Thyroid gland (tissue), 4 donors: ENCODE results near the gene FAM124B. TPM values are rescaled to one million over a fixed set of nuclear protein-coding genes. Genes with fewer than 3 reads are reported as not detected.

Experiments
- DNase-seq, 2 donors: peaks; one replicate each; pipeline ENCODE4 v3.0.0-alpha.2; 2019
- H3K27ac ChIP-seq, 3 donors: fragments of 200-600 bp; sonication (generic); 1 replicate in 2 of 3; 2 replicates in 1 of 3; pipeline ENCODE4 v1.5.1; 2016 to 2019; ENCODE audit warnings: mild to moderate bottlenecking in 1 of 3, moderate library complexity in 1 of 3
- H3K27me3 ChIP-seq: fragments of 200-600 bp; sonication (generic); one replicate; pipeline ENCODE4 v1.5.1; 2019
- H3K36me3 ChIP-seq, 2 donors: fragments of 200-600 bp; sonication (generic); one replicate each; pipeline ENCODE4 v1.5.1; 2016 to 2019
- H3K4me1 ChIP-seq, 2 donors: fragments of 200-600 bp; sonication (generic); one replicate each; pipeline ENCODE4 v1.5.1; 2017 to 2019
- H3K4me3 ChIP-seq, 3 donors: fragments of 200-600 bp; sonication (generic); replicated peaks in 1 of 3; 1 replicate in 2 of 3; 2 replicates in 1 of 3; pipeline ENCODE4 v1.5.1; 2016; ENCODE audit warnings: mild to moderate bottlenecking in 1 of 3
- H3K9me3 ChIP-seq: fragments of 200-600 bp; sonication (generic); one replicate; pipeline ENCODE4 v1.5.1; 2017
- POLR2A ChIP-seq, 2 donors: fragments of 450-650 bp; IDR thresholded peaks; one replicate each; pipeline ENCODE4 v1.6.1; 2017; ENCODE audit warnings: antibody characterized with exemption in 2 of 2, mild to moderate bottlenecking in 2 of 2, moderate library complexity in 1 of 2
- WGBS, 2 donors: methylation state at CpG; one replicate each; pipeline ENCODE4 v1.1.5; 2017; 5-methylcytosine and 5-hydroxymethylcytosine counted together
- intact Hi-C: fragments of 100-400 bp; cut with DNase I; formaldehyde crosslinking; loops from one replicate; pipeline ENCODE4 v1.15.1; 2023
- total RNA-seq, 4 donors: library from RNA; depleted of rRNA; stranded (reverse); fragments of >200 nt; gene quantifications; one replicate each; pipeline ENCODE4 v1.2.3, GENCODE V29; 2016
- TF ChIP-seq, protein P1 (sequence below), 6 experiments: fragments of 200-600 bp in 3 of 6; fragments of 450-650 bp in 3 of 6; sonication (generic) in 3 of 6; IDR thresholded peaks; one replicate each; pipeline ENCODE4 v1.5.1; 2016 to 2019; ENCODE audit warnings: antibody characterized with exemption in 6 of 6, mild to moderate bottlenecking in 2 of 6, inconsistent platforms in 1 of 6, moderate library complexity in 1 of 6

The FAM124B gene
- total RNA-seq, 4 donors from 2014 or later: 0.88 to 2.7 (median 1.3) TPM

DNA sequence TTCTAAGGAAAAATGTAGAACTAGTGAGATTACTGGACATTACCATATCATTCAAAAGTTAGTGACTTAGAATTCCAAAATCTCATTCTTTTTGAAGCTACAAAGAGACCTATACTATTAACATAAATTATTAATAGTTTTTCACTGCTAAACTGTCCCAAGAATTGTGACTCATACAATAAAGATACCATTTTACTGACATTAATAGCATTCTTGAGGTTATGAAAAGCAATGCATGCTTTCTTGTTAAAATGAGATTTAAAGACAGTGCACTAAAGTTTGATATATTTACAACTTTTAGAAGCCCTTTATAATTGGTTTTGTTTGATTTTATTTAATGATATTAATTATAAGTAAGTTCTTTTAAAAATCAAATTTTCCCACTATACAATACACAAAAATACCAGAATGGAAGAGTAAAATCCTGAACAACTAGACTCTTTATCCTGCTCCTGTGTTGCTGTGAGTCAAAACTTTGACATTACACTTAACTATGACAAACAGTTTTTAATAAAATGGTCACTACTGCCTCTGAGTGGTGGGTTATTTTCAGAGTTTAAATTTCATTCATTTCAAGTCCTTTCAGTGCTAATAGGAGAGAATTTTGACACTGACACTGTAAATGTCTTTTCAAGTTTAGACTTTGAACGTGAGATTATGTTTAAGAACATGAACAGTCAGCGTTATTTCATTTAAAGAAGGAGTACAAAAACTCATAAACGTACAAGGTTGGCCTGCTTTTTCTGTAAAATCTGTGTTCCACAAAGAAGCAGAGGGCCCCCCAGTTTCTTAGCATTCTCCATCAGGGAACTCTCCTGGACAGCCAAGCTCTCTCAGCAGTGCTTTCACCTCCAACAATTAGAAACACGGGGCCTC is 54.5 kb downstream of the FAM124B start:
- H3K9me3 ChIP-seq: no peaks in the 10 kb centered on the region
- TF ChIP-seq, protein P1, sequence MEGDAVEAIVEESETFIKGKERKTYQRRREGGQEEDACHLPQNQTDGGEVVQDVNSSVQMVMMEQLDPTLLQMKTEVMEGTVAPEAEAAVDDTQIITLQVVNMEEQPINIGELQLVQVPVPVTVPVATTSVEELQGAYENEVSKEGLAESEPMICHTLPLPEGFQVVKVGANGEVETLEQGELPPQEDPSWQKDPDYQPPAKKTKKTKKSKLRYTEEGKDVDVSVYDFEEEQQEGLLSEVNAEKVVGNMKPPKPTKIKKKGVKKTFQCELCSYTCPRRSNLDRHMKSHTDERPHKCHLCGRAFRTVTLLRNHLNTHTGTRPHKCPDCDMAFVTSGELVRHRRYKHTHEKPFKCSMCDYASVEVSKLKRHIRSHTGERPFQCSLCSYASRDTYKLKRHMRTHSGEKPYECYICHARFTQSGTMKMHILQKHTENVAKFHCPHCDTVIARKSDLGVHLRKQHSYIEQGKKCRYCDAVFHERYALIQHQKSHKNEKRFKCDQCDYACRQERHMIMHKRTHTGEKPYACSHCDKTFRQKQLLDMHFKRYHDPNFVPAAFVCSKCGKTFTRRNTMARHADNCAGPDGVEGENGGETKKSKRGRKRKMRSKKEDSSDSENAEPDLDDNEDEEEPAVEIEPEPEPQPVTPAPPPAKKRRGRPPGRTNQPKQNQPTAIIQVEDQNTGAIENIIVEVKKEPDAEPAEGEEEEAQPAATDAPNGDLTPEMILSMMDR (IDR thresholded peaks at IDR 0.05): no peak
- no peak for TF ChIP-seq POLR2A (IDR thresholded peaks at IDR 0.05)
- H3K36me3 ChIP-seq: no peaks in the 10 kb centered on the region
- H3K4me1 ChIP-seq: no peaks in the 10 kb centered on the region
- no peak overlapping the region for H3K27ac ChIP-seq
- DNase-seq: no peak
- 88 to 94% methylated on average over 4 of the region's 4 CpGs for WGBS, 2 donors
- intact Hi-C loops: no loop called here
- no peaks in the 10 kb centered on the region for H3K27me3 ChIP-seq
- H3K4me3 ChIP-seq: no peak overlapping the region

DNA sequence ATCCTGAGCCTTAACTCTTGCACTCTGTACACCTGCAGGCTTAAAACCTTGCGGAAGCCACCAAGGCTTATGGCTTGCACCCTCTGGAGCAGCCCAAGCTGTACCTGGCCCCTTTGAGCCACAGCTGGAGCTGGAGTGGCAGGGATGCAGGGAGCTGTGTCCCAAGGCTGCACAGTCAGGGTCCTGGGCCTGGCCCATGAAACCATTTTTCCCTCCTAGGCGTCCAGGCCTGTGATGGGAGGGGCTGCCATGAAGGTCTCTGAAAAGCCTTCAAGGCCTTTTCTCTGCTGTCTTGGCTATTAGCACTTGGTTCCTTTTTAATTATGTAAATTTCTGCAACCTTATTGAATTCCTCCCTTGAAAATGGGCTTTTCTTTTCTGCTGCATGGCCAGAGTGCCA is 56.4 kb downstream of the FAM124B start:
- no peak for DNase-seq

DNA sequence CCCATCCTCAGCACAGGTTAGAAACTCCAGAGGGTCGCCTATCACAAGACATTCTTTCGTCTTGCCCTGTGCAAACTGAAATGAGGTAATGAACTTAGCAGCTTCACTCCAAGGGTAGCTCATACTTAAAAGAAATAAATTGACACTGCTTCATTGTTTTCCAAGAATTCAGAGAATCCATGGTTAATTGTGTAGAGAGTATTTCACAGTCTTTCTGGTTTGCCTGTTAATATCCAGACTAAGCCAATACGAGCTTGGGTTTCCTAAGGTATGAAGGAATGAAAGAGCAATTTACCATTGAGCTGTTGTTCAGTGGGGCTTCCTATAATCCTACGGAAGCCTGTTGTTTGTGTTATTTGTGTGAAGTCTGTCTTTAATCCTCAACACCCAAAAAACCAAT is 58.7 kb downstream of the FAM124B start:
- TF ChIP-seq POLR2A (IDR thresholded peaks at IDR 0.05): no peak
- TF ChIP-seq, protein P1 (IDR thresholded peaks at IDR 0.05): no peak
- no peak overlapping the region for H3K4me3 ChIP-seq
- DNase-seq: no peak
- H3K4me1 ChIP-seq: no peaks in the 10 kb centered on the region
- H3K27ac ChIP-seq: no peak overlapping the region
- no peaks in the 10 kb centered on the region for H3K36me3 ChIP-seq
- intact Hi-C loops: no loop called here
- no peaks in the 10 kb centered on the region for H3K9me3 ChIP-seq
- WGBS, 2 donors: 71 to 73% methylated on average over 4 of the region's 4 CpGs
- no peaks in the 10 kb centered on the region for H3K27me3 ChIP-seq

More for the DNA sequence above, 56.4 kb downstream of the FAM124B start:
- Histone ChIP-seq H3K4me3 (no peak overlapping the region), H3K4me1 (no peaks in the 10 kb centered on the region), H3K36me3 (no peaks in the 10 kb centered on the region), H3K27me3 (no peaks in the 10 kb centered on the region), H3K27ac (no peak overlapping the region), H3K9me3 (no peaks in the 10 kb centered on the region)
- WGBS, 2 donors: 95 to 100% methylated on average over 2 of the region's 2 CpGs
- intact Hi-C loops: no loop called here
- TF ChIP-seq POLR2A (IDR thresholded peaks at IDR 0.05): no peak
- TF ChIP-seq, protein P1 (IDR thresholded peaks at IDR 0.05): no peak

DNA sequence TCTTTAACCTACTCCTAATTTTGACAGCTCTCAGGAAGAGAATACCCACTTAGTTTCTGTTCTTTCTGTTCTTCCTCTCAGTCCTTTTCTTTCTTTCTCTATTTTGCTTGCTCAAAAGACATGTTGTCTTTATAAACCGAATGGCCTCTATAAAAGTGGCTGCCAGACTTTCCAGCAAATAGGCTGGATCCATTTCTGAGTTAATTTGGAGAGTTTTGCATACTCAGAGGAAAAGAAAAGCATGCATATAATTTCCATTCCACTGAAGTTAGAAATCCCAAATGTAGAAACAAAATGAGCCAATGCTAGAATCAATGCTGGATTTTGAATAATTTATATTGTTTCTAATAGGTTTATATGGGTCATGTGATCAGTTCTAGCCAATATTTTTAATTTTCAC is 65.9 kb downstream of the FAM124B start:
- Histone ChIP-seq H3K9me3 (no peaks in the 10 kb centered on the region), H3K27ac (no peak overlapping the region), H3K4me3 (no peak overlapping the region), H3K4me1 (no peaks in the 10 kb centered on the region), H3K36me3 (no peaks in the 10 kb centered on the region), H3K27me3 (no peaks in the 10 kb centered on the region)
- TF ChIP-seq POLR2A (IDR thresholded peaks at IDR 0.05): no peak
- TF ChIP-seq, protein P1 (IDR thresholded peaks at IDR 0.05): no peak
- intact Hi-C loops: no loop called here
- no peak for DNase-seq
- 47 to 62% methylated on average over 1 of the region's 1 CpG for WGBS, 2 donors

DNA sequence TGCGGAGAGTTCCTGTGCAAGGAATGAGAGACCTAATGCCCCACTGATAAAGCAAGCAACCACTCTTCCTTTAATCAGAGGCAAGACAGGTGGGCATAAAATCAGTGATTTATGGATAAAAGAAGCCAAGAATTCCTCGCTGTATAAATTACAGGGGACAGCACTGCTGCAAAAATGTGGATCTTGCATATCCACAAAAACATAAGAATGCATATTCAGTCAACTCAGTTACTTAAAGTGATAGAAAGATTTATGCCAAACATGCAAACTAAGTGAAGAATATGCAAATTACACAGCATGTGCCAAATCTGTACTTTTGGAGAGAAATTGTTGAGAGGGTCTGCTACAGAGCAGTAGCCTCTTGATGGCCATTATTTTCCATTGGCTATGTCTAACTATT is 67.2 kb downstream of the FAM124B start:
- intact Hi-C loops: no loop called here
- Histone ChIP-seq H3K36me3 (no peaks in the 10 kb centered on the region), H3K9me3 (no peaks in the 10 kb centered on the region), H3K27me3 (no peaks in the 10 kb centered on the region), H3K4me1 (no peaks in the 10 kb centered on the region), H3K27ac (no peak overlapping the region), H3K4me3 (no peak overlapping the region)
- TF ChIP-seq, protein P1 (IDR thresholded peaks at IDR 0.05): no peak
- no peak for TF ChIP-seq POLR2A (IDR thresholded peaks at IDR 0.05)
- no peak for DNase-seq
- whole genome bisulfite sequencing, 2 donors: 87 to 94% methylated on average over 2 of the region's 2 CpGs
